GM12878 (cell line): ENCODE data around the gene DDX54. TPM values are rescaled to one million over a fixed set of nuclear protein-coding genes. Genes with fewer than 3 reads are reported as not detected.

Experiments used
- ATAC-seq: fragments of 200-7000 bp; cut with Tn5 transposase; 3 replicates; pipeline ENCODE4 v1.9.1; 2020; ENCODE audit warnings: mild to moderate bottlenecking, moderate library complexity
- BruUV-seq: library from RNA; stranded (reverse); fragments of 400-500 nt; replicated peaks from 2 replicates; lab custom pipeline; 2021; lab: Mats Ljungman, UMichigan
- CTCF ChIA-PET: fragments of 300-600 bp; sonication (Branson Sonifier 250); formaldehyde crosslinking; extraction: SDS; loops from one replicate; lab custom pipeline; 2021; ENCODE audit warnings: inconsistent platforms; lab: Yijun Ruan, JAX
- POLR2A ChIA-PET: fragments of 350-600 bp; formaldehyde crosslinking; extraction: SDS; loops from one replicate; lab custom pipeline; 2021; ENCODE audit warnings: inconsistent platforms; lab: Charles Lee
- RAD21 ChIA-PET: fragments of 300-600 bp; sonication (Branson Sonifier 250); formaldehyde crosslinking; loops from one replicate; lab custom pipeline; 2023; ENCODE audit warnings: antibody characterized with exemption; ENCODE audit not compliant: unreplicated experiment; lab: Charles Lee
- SMC1A ChIA-PET: fragments of 300-600 bp; sonication (Branson Sonifier 250); formaldehyde crosslinking; loops from one replicate; lab custom pipeline; 2023; ENCODE audit not compliant: unreplicated experiment, uncharacterized antibody; lab: Charles Lee
- DNase-seq: peaks from one replicate; pipeline ENCODE4 v3.0.0-alpha.2; 2011; ENCODE audit warnings: low read depth, low spot score
- FAIRE-seq: peaks from 3 replicates; lab custom pipeline; 2011; peaks lifted over from hg19 to GRCh38; lab: Jason Lieb, UNC
- H2AFZ ChIP-seq: 2 replicates; pipeline ENCODE4 v1.6.0; 2011; ENCODE audit warnings: low read depth, low read length, control low read depth; ENCODE audit not compliant: control insufficient read depth
- H3K27ac ChIP-seq: 2 replicates; pipeline ENCODE4 v1.5.1; 2011; ENCODE audit warnings: control low read depth; ENCODE audit not compliant: control insufficient read depth, insufficient read depth
- H3K27me3 ChIP-seq, 2 experiments: replicated peaks in 1 of 2; 2 replicates each; pipeline versions ENCODE4 v1.6.0 to v1.6.1; 2011; ENCODE audit warnings: low read length in 1 of 2; ENCODE audit not compliant: control insufficient read depth in 2 of 2, insufficient read depth in 2 of 2
- H3K36me3 ChIP-seq, 2 experiments: 2 replicates each; pipeline ENCODE4 v1.5.1; 2011; ENCODE audit warnings: low read length in 1 of 2; ENCODE audit not compliant: control insufficient read depth in 2 of 2, insufficient read depth in 2 of 2
- H3K4me1 ChIP-seq: 2 replicates; pipeline ENCODE4 v1.6.1; 2011; ENCODE audit warnings: mild to moderate bottlenecking, low read length, moderate library complexity, mixed read lengths; ENCODE audit not compliant: control insufficient read depth, insufficient read depth
- H3K4me2 ChIP-seq: 2 replicates; pipeline ENCODE4 v1.6.0; 2011; ENCODE audit warnings: control low read depth; ENCODE audit not compliant: control insufficient read depth, insufficient read depth
- H3K4me3 ChIP-seq: fragments of 200-600 bp; sonication (generic); 2 replicates; pipeline ENCODE4 v1.5.1; 2016
- H3K79me2 ChIP-seq: 2 replicates; pipeline ENCODE4 v1.6.0; 2011; ENCODE audit warnings: low read length; ENCODE audit not compliant: control insufficient read depth, insufficient read depth
- H3K9ac ChIP-seq: 2 replicates; pipeline ENCODE4 v1.8.0; 2011; ENCODE audit warnings: low read length, control low read depth, mixed read lengths; ENCODE audit not compliant: control insufficient read depth, insufficient read depth
- H3K9me3 ChIP-seq: replicated peaks from 3 replicates; pipeline ENCODE4 v1.5.1; 2011; ENCODE audit warnings: mild to moderate bottlenecking, low read length; ENCODE audit not compliant: control insufficient read depth, insufficient read depth
- H4K20me1 ChIP-seq: 2 replicates; pipeline ENCODE4 v1.6.0; 2011; ENCODE audit not compliant: control insufficient read depth, insufficient read depth
- BCL11A ChIP-seq: IDR thresholded peaks from 2 replicates; pipeline ENCODE4 v1.6.1; 2011; ENCODE audit warnings: low read depth, low read length
- BHLHE40 ChIP-seq, 2 experiments: fragments of 450-650 bp in 1 of 2; IDR thresholded peaks; 2 replicates each; pipeline ENCODE4 v1.6.1; 2011 to 2017; ENCODE audit warnings: low read depth in 2 of 2, borderline replicate concordance in 1 of 2, improper control_type of control experiment in 1 of 2, low read length in 1 of 2, mild to moderate bottlenecking in 1 of 2
- IKZF1 ChIP-seq: fragments of 450-650 bp; conservative IDR thresholded peaks from 2 replicates; pipeline ENCODE4 v1.6.1; 2017; ENCODE audit warnings: antibody characterized with exemption, mild to moderate bottlenecking
- IKZF2 ChIP-seq, 2 experiments: fragments of 450-650 bp; IDR thresholded peaks; 2 replicates each; pipeline ENCODE4 v1.6.1; 2017; ENCODE audit warnings: mild to moderate bottlenecking in 2 of 2, moderate library complexity in 2 of 2
- LARP7 ChIP-seq: fragments of 450-650 bp; IDR thresholded peaks from 2 replicates; pipeline ENCODE4 v1.6.1; 2017; ENCODE audit warnings: mild to moderate bottlenecking
- MLLT1 ChIP-seq: fragments of 450-650 bp; IDR thresholded peaks from 2 replicates; pipeline ENCODE4 v1.6.1; 2016; ENCODE audit warnings: mild to moderate bottlenecking
- NBN ChIP-seq: fragments of 450-650 bp; IDR thresholded peaks from 2 replicates; pipeline ENCODE4 v1.6.1; 2016
- NFYB ChIP-seq: IDR thresholded peaks from 2 replicates; pipeline ENCODE4 v1.6.1; 2011; ENCODE audit warnings: low read depth, mild to moderate bottlenecking, low read length, improper control_type of control experiment, moderate library complexity; ENCODE audit not compliant: insufficient read depth
- POLR2A ChIP-seq: IDR thresholded peaks from 2 replicates; pipeline ENCODE4 v1.6.1; 2011; ENCODE audit warnings: low read depth, mild to moderate bottlenecking, low read length
- POLR2AphosphoS5 ChIP-seq: IDR thresholded peaks from 2 replicates; pipeline ENCODE4 v1.6.1; 2011; ENCODE audit warnings: mild to moderate bottlenecking, low read length, inconsistent platforms
- RCOR1 ChIP-seq: conservative IDR thresholded peaks from 2 replicates; pipeline ENCODE4 v1.6.1; 2012; ENCODE audit warnings: low read depth, low read length, improper control_type of control experiment
- SIN3A ChIP-seq: IDR thresholded peaks from 2 replicates; pipeline ENCODE4 v1.6.1; 2012; ENCODE audit warnings: low read depth, low read length, improper control_type of control experiment
- SKIL ChIP-seq: fragments of 450-650 bp; IDR thresholded peaks from 2 replicates; pipeline ENCODE4 v1.6.1; 2017; ENCODE audit warnings: mild to moderate bottlenecking, low read depth, inconsistent platforms; ENCODE audit not compliant: poor library complexity, severe bottlenecking
- SMC3 ChIP-seq: IDR thresholded peaks from 2 replicates; pipeline ENCODE4 v1.6.1; 2011; ENCODE audit warnings: low read length, improper control_type of control experiment, borderline replicate concordance
- TARDBP ChIP-seq: IDR thresholded peaks from 2 replicates; pipeline ENCODE4 v1.6.1; 2016; ENCODE audit warnings: borderline replicate concordance
- WRNIP1 ChIP-seq: IDR thresholded peaks from 2 replicates; pipeline ENCODE4 v1.6.1; 2011; ENCODE audit warnings: low read depth, low read length, improper control_type of control experiment, borderline replicate concordance
- YY1 ChIP-seq: IDR thresholded peaks from 2 replicates; pipeline ENCODE4 v1.6.1; 2011; ENCODE audit warnings: low read depth, mild to moderate bottlenecking, low read length
- WGBS: methylation state at CpG from one replicate; pipeline ENCODE4 v1.1.6; 2016; ENCODE audit warnings: low lambda C conversion rate; ENCODE audit not compliant: insufficient replicate concordance, insufficient coverage; ENCODE audit errors: missing lambda C conversion rate; 5-methylcytosine and 5-hydroxymethylcytosine counted together
- in situ Hi-C: fragments of 300-500 bp; cut with MboI; formaldehyde crosslinking; loops from 9 replicates; pipeline ENCODE4 v1.14.3; 2018; ENCODE audit warnings: mixed read lengths
- intact Hi-C: fragments of 100-400 bp; cut with micrococcal nuclease; formaldehyde crosslinking; loops from one replicate; pipeline ENCODE4 v1.14.2; 2022; ENCODE audit not compliant: unreplicated experiment
- polyA plus RNA-seq, 11 experiments: library from polyadenylated mRNA; depleted of rRNA in 4 of 11; unstranded in 6 of 11; stranded (reverse) in 5 of 11; fragments of >200 nt; fragmentation: Nextera tagmentation in 4 of 11; fragmentation: Illumina TruSeq in 1 of 11; extraction: Ambion mirVana in 4 of 11; extraction: Trizol in 1 of 11; gene quantifications; 1 replicate in 1 of 11; 2 replicates in 10 of 11; pipeline versions ENCODE4 v1.2.1 to v1.2.3, GENCODE V29; 2011 to 2016; ENCODE audit warnings: inconsistent platforms in 2 of 11, missing spikeins in 2 of 11, low read depth in 1 of 11
- total RNA-seq, 4 experiments: library from RNA; depleted of rRNA in 3 of 4; stranded (reverse); fragments of >200 nt in 3 of 4; fragmentation: Illumina TruSeq in 1 of 4; extraction: Trizol in 1 of 4; gene quantifications; 2 replicates each; pipeline versions ENCODE4 v1.2.1 to v1.2.3, GENCODE V29; 2013 to 2021

Gene DDX54
- total and polyA plus RNA-seq, 10 of the 15 experiments (the other 5 are each of a cell fraction or from before 2014, with no cell fraction given): 1.9 to 115 (median 56.3) TPM

GRCh38 chr12:113158439-113159203 is 26.7 kb downstream of the DDX54 start (continued):
- TF ChIP-seq MLLT1: no peak
- TF ChIP-seq YY1: no peak
- no peak for TF ChIP-seq NFYB
- TF ChIP-seq SIN3A: no peak
- TF ChIP-seq RCOR1: no peak
- TF ChIP-seq TARDBP: no peak
- no peak for TF ChIP-seq LARP7

- FAIRE-seq (no peak), DNase-seq (no peak), ATAC-seq (no peak)
- H3K79me2 ChIP-seq: no peaks in the 10 kb centered on the region
- H3K9me3 ChIP-seq: no peaks in the 10 kb centered on the region
- no peak overlapping the region for H3K9ac ChIP-seq
- H3K4me2 ChIP-seq: no peak overlapping the region
- in situ Hi-C loops: no loop called here
- CTCF ChIA-PET: interaction anchor here (2.8 kb wide), 1 partner anchor 14 kb away, joined by 11 read pairs; no protein-coding TSS in a partner anchor
- H3K27ac ChIP-seq: no peak overlapping the region
- no peak overlapping the region for H3K4me3 ChIP-seq
- BruUV-seq: no TSS peak
- no peaks in the 10 kb centered on the region; the same call in 1 of the 2 replicates for H4K20me1 ChIP-seq
- POLR2A ChIA-PET: interaction anchor here (0.6 kb wide), 1 partner anchor 717 kb away, joined by 9 read pairs; no protein-coding TSS in a partner anchor
- H2AFZ ChIP-seq: no peak overlapping the region
- H3K27me3 ChIP-seq: peaks cover 3 to 7% of the 10 kb centered on the region in 2 experiments; a peak in 2 of 4 replicates
- 78% methylated on average over 12 of the region's 12 CpGs for WGBS
- RAD21 ChIA-PET: interaction anchor here (0.9 kb wide), 1 partner anchor 14 kb away, joined by 4 read pairs; no protein-coding TSS in a partner anchor
- peaks cover 12 to 28% of the 10 kb centered on the region in 2 experiments; a peak in 3 of 4 replicates for H3K36me3 ChIP-seq
- SMC1A ChIA-PET: interaction anchor here (1.4 to 6.1 kb wide), 2 partner anchors 15 to 26 kb away, joined by 4 to 37 read pairs; no protein-coding TSS in a partner anchor
- peaks cover 15% of the 10 kb centered on the region for H3K4me1 ChIP-seq
- intact Hi-C loops: no loop called here
- no peak for TF ChIP-seq NBN
- TF ChIP-seq IKZF1: peak; percentile 21; the same call in 1 of the 2 replicates
- TF ChIP-seq POLR2A: peak; percentile 64
- no peak for TF ChIP-seq SKIL
- TF ChIP-seq BHLHE40 (IDR thresholded peaks at IDR 0.05; ENCODE audit: borderline replicate concordance in 1 of 2, low read depth in 2 of 2, low read length in 1 of 2): 0 out of 4 replicates have a peak, but pooled peaks of 1 of the 2 experiments have one; percentile 19
- no peak for TF ChIP-seq SMC3
- no peak for TF ChIP-seq WRNIP1
- TF ChIP-seq BCL11A: peak; percentile 7; the same call in 1 of the 2 replicates
- 0 out of 2 replicates have a peak, but pooled peaks have one; percentile 22 for TF ChIP-seq POLR2AphosphoS5
- peak in 1 of 2 experiments; percentile 10; a peak in 2 of 4 replicates for TF ChIP-seq IKZF2 (IDR thresholded peaks at IDR 0.05)
These were observed 27.9 kb downstream of the DDX54 start for GRCh38 chr12:113157218-113157859.
